ENCODE results near the gene ZMYND8. TPM values are rescaled to one million over a fixed set of nuclear protein-coding genes. Genes with fewer than 3 reads are reported as not detected.

Gene ZMYND8
- total and polyA plus RNA-seq, 2 donors (not counting 3 experiments of a cell fraction or from before 2014, with no cell fraction given) = 30.6 to 75.2 TPM

- Histone ChIP-seq H3K4me1 (ENCODE audit: control insufficient read depth, extremely low read depth, insufficient read depth, low read length) (peaks cover 10% of the 10 kb centered on the region), H3K36me3 (ENCODE audit: control insufficient read depth in 2 of 2, extremely low read depth in 1 of 2, insufficient read depth in 2 of 2, low read length in 2 of 2) (peaks cover 13 to 35% of the 10 kb centered on the region in 2 experiments), H3K9me1 (replicated peaks; ENCODE audit: control insufficient read depth, extremely low read depth, insufficient read depth, low read length) (no peaks in the 10 kb centered on the region), H3K4me2 (ENCODE audit: insufficient read depth, low read length) (no peak overlapping the region), H3K27ac (ENCODE audit: insufficient read depth, low read depth, low read length) (no peak overlapping the region), H3K79me2 (ENCODE audit: control insufficient read depth, insufficient read depth, low read length) (peaks cover 45% of the 10 kb centered on the region), H2AFZ (ENCODE audit: low read depth, low read length) (no peak overlapping the region), H3K9ac (replicated peaks; ENCODE audit: extremely low read depth, insufficient read depth, low read length) (no peak overlapping the region), H3K4me3 (replicated peaks in 1 of 3; ENCODE audit: insufficient read depth in 1 of 3, low read depth in 1 of 3, low read length in 3 of 3) (no peak overlapping the region), H3K9me3 (replicated peaks; ENCODE audit: control insufficient read depth, insufficient read depth, low read length) (no peaks in the 10 kb centered on the region), H4K20me1 (replicated peaks; ENCODE audit: control insufficient read depth, extremely low read depth, insufficient read depth, low read length) (no peaks in the 10 kb centered on the region), H3K27me3 (ENCODE audit: control insufficient read depth in 2 of 2, insufficient read depth in 2 of 2, low read length in 2 of 2) (no peaks in the 10 kb centered on the region)
- BruUV-seq (replicated peaks) = no TSS peak
- ChIA-PET CTCF (interaction anchor here (0.8 to 5.6 kb wide), 3 partner anchors 12 to 358 kb away, joined by 4 to 37 read pairs (median 4); no protein-coding TSS in a partner anchor), POLR2A (no interaction called here)
- DNase-seq (ENCODE audit: low read depth, low spot score) (no peak), FAIRE-seq (no peak)
- TF ChIP-seq CTCF (IDR thresholded peaks at IDR 0.05; ENCODE audit: extremely low read depth in 1 of 2, insufficient read depth in 1 of 2, low read depth in 1 of 2, low read length in 2 of 2) (no peak), MYC (IDR thresholded peaks at IDR 0.05; ENCODE audit: low read depth, low read length) (no peak), POLR2AphosphoS5 (IDR thresholded peaks at IDR 0.05; ENCODE audit: insufficient read depth, low read depth, low read length) (no peak), EZH2 (IDR thresholded peaks at IDR 0.05; ENCODE audit: borderline replicate concordance, low read depth, low read length, severe bottlenecking) (no peak), FOS (IDR thresholded peaks at IDR 0.05; ENCODE audit: borderline replicate concordance, insufficient read depth, low read length) (no peak), JUN (IDR thresholded peaks at IDR 0.05; ENCODE audit: borderline replicate concordance, insufficient read depth, insufficient read length, low read depth) (no peak), GATA2 (IDR thresholded peaks at IDR 0.05; ENCODE audit: insufficient read depth, insufficient read length, low read depth, low read length) (no peak), MAX (IDR thresholded peaks at IDR 0.05; ENCODE audit: insufficient read depth, insufficient read length) (no peak), POLR2A (IDR thresholded peaks at IDR 0.05; ENCODE audit: low read depth, low read length) (no peak)
- intact Hi-C loops (cut with micrococcal nuclease) (no loop called here), dilution Hi-C loops (cut with MboI; ENCODE audit: extremely low pct_ligation_motif_present, low sequenced_read_pairs) (no loop called here)
Observed at GRCh38 chr20:47262365-47263013, 94.0 kb downstream of the ZMYND8 start.

Measured in endothelial cell of umbilical vein (primary cell).